GM08714 (cell line): Measurements from ENCODE around the gene LDLRAP1.

Experiments
- H3K4me3 ChIP-seq: fragments of 200-500 bp; sonication (Bioruptor generic); 2 replicates; pipeline ENCODE4 v1.5.1; 2014; ENCODE audit warnings: mild to moderate bottlenecking, low read length, inconsistent platforms
- ZNF274 ChIP-seq: IDR thresholded peaks from 2 replicates; pipeline ENCODE4 v1.6.1; 2012; ENCODE audit warnings: mild to moderate bottlenecking, low read depth, low read length

The LDLRAP1 gene

DNA sequence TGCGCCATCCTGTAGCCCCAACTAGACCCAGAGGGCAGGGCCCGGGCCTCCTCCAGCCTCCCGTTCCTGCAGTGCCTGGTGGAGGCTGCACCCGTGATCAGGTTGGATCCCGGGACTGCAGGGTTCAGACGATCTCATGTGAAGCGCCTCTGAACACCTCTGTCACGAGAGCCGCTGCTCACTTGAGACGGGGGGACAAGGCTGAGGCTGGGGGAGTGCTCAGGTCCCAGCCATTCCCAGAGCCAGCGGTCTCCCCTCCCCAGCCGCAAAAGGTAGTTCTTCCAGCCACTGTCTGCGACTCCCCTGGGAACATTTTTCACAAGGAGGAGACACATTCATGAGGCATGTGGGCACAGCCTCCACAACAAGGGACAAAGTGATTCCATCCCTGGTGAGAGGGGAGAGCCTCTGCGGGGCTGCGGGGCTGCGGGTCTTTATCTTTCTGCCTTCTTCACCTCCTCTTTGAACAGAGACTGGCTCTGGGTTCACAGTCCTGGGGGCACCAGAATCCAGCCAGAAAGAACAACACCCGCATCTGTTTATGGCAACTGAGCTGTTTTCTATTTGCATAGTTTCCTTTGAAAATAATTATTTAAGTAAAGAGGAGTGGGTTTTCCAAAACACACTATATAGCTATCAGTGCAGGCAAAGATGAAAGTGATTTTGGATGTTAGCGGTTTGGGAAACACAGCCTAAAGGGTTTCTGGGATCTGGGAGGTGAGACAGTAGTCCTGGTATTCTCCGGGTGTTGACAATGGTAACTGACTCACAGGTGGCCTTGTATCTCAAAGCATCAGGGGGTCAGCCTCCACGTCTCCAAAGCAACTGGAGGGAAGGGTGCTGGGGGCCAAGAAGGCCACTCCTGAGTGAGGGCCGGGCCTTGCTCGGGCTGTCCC, 13.0 kb upstream of the LDLRAP1 start:
- no peak overlapping the region for H3K4me3 ChIP-seq
- no peak for TF ChIP-seq ZNF274

DNA sequence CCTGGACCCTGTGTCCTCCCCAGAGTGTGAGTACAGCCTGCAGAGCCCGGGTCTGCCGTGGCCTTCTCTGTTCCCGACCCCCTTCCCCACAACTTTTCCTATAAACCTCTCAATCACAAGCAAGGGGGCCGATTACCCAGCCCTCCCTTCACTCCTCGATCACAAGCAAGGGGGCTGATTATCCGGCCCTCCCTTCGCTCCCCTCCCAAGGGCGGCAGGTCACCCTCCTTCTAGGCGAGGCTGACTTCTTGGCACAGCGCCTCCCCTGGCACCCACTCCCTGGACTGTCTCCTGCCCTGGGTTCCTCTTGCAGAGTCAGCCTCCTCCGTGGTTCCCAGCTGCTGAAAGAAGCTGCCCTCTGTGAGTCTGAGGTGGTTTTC, 12.3 kb upstream of the LDLRAP1 start:
- TF ChIP-seq ZNF274: no peak
- H3K4me3 ChIP-seq: no peak overlapping the region

DNA sequence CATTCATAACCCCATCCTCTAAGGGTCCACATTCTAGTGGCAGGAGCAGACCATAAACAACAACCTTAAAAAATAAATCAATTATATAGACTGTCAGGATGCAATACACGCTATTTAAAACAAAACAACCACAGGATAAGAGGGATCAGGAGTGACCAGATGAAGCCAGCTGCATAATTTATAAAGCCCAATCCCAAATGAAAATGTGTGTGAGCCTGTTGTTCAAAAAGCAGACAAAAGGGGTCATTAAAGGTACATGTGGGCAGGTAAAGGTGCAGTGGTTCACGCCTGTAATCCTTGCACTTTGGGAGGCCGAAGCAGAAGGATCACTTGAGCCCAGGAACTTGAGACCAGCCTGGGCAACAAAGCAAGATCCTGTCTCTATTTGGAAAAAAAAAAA, 10.4 kb upstream of the LDLRAP1 start:
- H3K4me3 ChIP-seq: no peak overlapping the region
- TF ChIP-seq ZNF274: no peak

DNA sequence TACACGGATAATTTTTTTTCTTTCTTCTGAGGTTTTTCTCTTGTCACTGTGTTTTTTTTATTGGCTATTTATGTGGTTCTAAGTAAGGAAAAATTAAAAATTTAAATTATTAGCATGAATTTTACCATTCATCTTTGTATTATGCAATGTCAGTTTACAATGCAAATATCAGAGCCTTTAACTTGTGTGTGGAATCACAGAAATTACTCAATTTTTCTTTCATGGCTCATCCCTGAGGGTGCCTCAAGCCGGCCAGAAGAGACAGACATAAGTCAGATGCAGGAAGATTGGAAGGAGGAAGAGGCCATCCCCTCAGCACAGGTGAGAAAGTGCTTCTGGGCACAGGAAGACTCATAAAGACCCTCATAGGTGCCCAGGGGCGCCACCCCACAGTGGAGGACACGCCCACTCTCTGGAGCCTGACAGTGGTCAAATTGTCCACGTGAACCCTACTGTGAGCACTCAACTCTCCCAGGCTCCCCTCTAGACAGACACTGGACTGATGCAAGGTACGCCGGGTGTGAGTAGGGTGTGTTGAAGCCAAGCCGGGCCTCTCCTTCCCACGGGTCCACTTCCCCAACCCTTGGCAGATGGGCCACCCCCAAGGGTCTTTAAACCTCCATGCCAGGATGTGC, 9.5 kb upstream of the LDLRAP1 start:
- H3K4me3 ChIP-seq: no peak overlapping the region
- no peak for TF ChIP-seq ZNF274

DNA sequence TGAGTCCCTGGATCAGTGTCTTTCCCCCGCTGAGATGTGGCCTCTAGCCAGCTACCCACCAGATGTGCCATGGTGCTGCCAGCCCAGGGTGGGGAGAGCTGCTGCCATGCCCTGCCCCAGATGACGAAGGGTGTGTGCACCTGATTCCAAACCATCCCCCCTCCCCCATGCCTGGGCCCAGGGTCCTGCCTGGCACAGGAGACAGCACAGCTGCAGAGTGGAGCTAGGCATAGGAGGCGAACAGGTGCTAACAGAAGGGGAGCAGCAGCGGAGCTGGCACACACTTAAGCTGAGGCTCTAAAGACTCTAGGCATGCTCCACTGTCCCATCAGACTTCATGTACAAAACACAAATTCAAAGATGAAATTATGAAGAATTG, 9.0 kb upstream of the LDLRAP1 start:
- TF ChIP-seq ZNF274: no peak
- H3K4me3 ChIP-seq: no peak overlapping the region

DNA sequence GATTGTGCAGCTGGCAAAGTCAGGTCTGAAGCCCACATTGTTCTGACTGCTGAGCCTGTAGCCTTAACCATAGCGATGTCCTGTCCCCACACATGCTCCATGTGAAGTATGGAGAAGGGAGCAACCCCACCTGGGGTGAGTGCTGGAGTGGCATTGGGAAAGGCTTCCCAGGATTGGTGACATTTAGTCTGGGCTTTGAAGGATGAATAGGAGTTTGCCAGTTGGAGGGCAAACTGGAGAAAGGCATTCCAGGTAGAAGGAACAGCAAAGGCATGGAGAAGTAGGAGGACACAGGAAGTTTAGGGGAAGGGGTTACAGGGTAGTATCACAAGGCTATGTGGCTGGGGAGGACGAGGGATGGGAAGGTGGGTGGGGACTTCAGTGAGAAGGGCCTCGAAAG, 7.3 kb upstream of the LDLRAP1 start:
- H3K4me3 ChIP-seq: no peak overlapping the region
- TF ChIP-seq ZNF274: no peak

DNA sequence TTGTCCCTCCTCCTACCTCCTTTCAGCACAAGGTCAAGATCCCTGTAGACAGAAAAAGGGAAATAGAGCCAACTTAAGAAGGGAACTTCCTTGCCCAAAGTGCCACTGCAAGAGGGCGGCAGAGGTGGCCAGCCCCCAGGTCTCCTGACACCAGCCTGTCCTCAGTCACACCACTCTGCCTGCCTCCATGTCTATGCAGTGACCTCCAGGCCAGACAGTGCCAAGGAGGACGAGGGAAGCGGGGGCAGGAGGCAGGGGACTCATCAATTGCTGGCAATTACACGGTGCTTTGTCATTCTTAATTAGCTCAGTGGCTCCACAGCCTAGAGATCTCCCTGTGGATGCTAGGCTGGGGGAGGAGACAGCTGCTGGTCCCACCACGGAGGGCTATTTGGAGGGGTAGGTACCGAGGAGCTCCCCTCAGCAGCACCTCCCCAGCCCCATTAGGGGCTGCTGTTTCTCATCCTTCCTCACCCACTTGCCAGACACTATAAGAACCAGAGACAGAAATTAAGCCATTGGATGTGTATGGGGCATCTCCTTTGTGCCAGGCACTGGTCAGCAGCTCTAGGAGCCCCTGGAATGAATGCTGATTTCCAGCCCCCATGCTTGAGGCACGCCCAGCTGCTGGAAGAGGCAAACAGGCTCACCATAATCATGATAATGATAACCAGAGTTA, 6.1 kb upstream of the LDLRAP1 start:
- TF ChIP-seq ZNF274: no peak
- no peak overlapping the region for H3K4me3 ChIP-seq

DNA sequence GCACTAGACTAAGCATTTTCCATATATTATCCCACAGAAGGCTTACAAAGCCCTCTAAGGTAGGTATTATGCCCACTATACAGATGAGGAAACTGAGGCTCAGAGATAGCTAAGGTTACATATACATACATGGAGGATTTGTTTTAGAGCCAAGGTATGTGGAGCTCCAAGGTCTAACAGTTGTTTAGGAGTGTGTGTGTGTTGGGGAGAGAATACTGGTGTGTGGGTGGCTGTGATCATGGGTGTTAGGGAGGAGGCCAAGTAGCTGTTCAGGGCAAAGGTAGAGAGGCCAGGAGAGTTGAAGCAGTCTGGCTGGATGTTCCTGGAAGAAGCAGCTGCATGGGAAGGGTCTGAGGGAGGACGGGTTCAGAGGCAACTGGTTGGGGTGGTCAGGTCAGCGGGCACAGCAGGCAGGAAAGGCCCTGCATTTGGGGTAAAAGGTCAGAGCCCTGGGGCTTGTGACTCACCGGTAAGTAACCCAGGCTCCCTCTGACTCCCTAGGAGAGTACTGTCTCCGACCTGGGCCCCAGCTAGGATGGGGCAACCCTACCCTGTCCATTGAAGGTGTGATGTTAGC, 5.1 kb upstream of the LDLRAP1 start:
- no peak for TF ChIP-seq ZNF274
- no peak overlapping the region for H3K4me3 ChIP-seq

DNA sequence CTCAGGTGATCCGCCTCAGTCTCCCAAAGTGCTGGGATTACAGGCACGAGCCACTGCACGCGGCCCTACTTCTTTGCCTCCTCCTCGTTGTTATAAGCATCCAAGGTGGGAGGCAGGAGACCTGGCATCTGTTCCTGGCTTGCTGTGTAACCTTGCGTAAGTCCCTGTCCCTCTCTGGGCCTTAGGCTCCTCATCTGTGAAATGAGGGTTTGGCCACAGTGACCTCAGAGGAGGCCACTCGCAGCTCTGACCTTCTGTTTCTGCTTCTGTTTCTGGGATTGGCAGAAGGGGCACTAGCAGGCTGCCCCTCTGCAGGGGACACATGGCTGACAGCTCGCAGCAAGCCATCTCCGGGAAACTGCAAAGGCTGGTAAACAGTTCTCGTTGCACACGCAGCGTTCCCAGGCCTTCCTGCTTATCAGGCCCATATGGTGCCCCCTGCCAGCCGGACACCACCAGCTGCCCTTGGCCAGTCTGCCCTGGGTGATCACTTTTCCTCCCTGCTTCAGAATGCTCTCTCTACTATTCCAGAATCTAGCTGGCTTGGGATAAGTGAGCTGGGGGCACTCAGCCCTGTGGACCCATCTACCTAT, 2.6 kb upstream of the LDLRAP1 start:
- no peak for TF ChIP-seq ZNF274

DNA sequence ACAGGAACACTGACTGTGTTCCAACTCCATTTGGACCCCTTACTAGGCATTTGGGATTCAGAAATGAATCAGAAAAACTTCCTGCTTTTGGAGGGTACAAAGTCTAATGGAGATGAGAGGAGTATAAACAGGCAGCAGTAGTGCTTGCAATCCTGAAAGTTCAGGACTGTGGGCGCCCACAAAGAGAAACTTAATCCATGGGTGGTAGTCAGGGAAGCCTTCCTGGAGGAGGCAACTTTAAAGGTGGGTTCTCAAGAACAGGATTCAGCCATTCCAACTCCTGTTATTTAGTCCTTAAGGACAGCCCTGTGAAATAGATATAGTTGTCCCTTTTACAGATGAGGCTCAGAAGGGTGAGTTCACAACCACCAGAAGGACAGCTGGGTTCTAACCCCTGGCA, 2.0 kb upstream of the LDLRAP1 start:
- no peak overlapping the region for H3K4me3 ChIP-seq

More for the DNA sequence above, 2.6 kb upstream of the LDLRAP1 start:
- no peak overlapping the region for H3K4me3 ChIP-seq

DNA sequence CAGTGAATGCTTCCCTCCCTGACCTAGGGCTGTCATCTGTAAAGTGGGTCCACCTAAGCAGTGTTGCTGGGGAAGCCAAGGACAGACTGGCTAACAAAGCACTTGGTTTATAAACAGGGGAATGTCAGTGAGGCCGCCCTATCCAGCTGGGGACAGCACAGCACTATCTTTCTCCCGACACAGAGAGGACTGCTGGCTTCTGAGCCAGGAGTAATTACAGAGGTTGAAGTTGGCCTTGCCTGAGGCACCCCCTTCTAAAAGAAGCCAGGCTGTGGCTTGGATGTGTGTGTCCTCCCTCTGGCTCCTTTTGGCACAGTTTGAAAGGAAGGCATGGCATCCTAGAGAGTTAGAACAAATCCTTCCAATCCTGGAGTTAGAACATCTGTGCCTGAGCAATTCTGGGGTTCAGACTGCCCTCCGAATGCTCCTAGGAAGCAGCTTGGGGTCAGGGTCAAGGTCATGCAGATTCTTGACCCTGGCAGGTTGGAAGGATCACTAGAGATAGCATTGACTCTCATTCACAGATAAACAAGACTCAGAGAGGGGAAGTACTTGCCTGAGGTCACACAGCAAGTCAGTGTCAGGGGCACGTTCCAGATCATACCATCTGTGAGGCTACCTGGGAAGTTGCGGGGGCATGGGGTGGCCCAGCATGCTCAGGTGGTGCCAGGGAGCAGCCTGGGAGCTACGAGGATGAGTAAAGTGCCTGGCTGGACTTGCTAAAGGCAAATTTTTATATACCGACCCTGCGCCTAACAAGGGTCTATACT, 1.3 kb upstream of the LDLRAP1 start:
- H3K4me3 ChIP-seq: no peak overlapping the region

More for the DNA sequence above, 2.0 kb upstream of the LDLRAP1 start:
- TF ChIP-seq ZNF274: no peak

DNA sequence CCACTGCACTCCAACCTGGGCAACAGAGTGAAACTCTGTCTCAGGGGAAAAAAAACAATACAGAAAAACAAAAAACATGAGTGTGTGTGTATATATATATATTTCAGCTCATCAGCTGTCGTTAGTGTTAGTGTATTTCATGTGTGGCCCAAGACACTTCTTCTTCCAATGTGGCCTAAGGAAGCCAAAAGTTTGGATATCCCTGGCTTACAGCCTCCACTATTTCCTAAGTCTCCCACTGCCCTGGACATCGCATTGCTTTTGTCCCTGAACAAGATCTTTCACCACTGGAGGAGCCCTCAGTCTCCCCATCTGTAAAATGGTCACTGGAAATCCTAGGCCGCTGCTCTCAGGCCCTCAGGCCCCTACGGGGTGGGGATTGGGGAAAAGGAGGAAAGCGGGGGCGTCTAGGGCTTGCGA, 391 bp upstream of the LDLRAP1 start:
- no peak overlapping the region for H3K4me3 ChIP-seq
- TF ChIP-seq ZNF274: no peak

More for the DNA sequence above, 1.3 kb upstream of the LDLRAP1 start:
- TF ChIP-seq ZNF274: no peak

DNA sequence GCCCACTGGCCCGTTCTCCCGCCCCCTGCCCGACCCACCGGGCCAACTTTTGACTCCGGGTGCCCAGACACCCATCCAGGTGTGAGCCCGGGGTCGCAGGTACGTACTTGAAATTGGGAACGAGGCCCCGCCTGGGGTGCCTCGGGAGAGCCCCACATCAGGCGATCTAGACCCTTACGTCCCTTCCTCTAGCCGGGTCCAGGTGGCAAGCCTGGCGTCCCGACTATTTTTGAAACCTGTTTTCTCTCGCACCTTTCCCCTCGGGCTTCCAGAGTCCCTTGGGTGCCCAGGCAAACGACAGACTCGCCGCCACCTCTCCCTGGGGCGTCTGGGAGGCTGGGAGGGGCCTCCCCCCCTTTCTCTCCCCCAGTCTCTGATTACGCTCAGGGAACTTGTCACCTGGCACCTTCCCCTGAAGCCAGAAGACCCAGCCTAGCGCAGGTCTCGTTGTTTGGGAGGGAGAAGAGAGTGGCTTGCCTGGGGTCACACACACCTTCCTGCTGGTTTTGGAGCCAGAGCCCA, 898 bp downstream of the LDLRAP1 start:
- TF ChIP-seq ZNF274: no peak
- peak overlapping the region; percentile 81 for H3K4me3 ChIP-seq
